IMR-90 (cell line): ENCODE data around the gene TLCD1.

Source experiments
- BHLHE40 ChIP-seq: fragments of 150-350 bp; IDR thresholded peaks from 2 replicates; pipeline ENCODE4 v1.6.1; 2016; ENCODE audit warnings: mild to moderate bottlenecking, low read depth, low read length
- CEBPB ChIP-seq: IDR thresholded peaks from 2 replicates; pipeline ENCODE4 v1.6.1; 2012; ENCODE audit warnings: low read depth, low read length, improper control_type of control experiment
- FOS ChIP-seq: fragments of 150-350 bp; IDR thresholded peaks from 2 replicates; pipeline ENCODE4 v1.6.1; 2016; ENCODE audit warnings: low read depth, low read length
- MAZ ChIP-seq: IDR thresholded peaks from 2 replicates; pipeline ENCODE4 v1.6.1; 2012; ENCODE audit warnings: low read depth, mild to moderate bottlenecking, low read length, improper control_type of control experiment, moderate library complexity, borderline replicate concordance
- MXI1 ChIP-seq: IDR thresholded peaks from 2 replicates; pipeline ENCODE4 v1.6.1; 2012; ENCODE audit warnings: low read depth, mild to moderate bottlenecking, low read length, moderate library complexity, borderline replicate concordance
- POLR2A ChIP-seq: IDR thresholded peaks from 2 replicates; pipeline ENCODE4 v1.6.1; 2012; ENCODE audit warnings: mild to moderate bottlenecking, low read depth, low read length
- RAD21 ChIP-seq: IDR thresholded peaks from 2 replicates; pipeline ENCODE4 v1.6.1; 2012; ENCODE audit warnings: low read length, improper control_type of control experiment
- RCOR1 ChIP-seq: IDR thresholded peaks from 2 replicates; pipeline ENCODE4 v1.6.1; 2012; ENCODE audit warnings: mild to moderate bottlenecking, low read length, improper control_type of control experiment; ENCODE audit not compliant: insufficient replicate concordance
- RFX5 ChIP-seq: IDR thresholded peaks from 2 replicates; pipeline ENCODE4 v1.8.0; 2012; ENCODE audit warnings: low read depth, mild to moderate bottlenecking, low read length, moderate library complexity
- USF2 ChIP-seq: fragments of 150-350 bp; IDR thresholded peaks from 2 replicates; pipeline ENCODE4 v1.6.1; 2017; ENCODE audit warnings: mild to moderate bottlenecking, antibody characterized with exemption, low read length, low read depth
- TF ChIP-seq, protein P1 (sequence below): conservative IDR thresholded peaks from 2 replicates; pipeline ENCODE4 v1.5.1; 2012; ENCODE audit warnings: mild to moderate bottlenecking, low read depth, low read length, improper control_type of control experiment

GRCh38 chr17:28738680-28739384, 12.8 kb upstream of the TLCD1 start:
- TF ChIP-seq, protein P1, sequence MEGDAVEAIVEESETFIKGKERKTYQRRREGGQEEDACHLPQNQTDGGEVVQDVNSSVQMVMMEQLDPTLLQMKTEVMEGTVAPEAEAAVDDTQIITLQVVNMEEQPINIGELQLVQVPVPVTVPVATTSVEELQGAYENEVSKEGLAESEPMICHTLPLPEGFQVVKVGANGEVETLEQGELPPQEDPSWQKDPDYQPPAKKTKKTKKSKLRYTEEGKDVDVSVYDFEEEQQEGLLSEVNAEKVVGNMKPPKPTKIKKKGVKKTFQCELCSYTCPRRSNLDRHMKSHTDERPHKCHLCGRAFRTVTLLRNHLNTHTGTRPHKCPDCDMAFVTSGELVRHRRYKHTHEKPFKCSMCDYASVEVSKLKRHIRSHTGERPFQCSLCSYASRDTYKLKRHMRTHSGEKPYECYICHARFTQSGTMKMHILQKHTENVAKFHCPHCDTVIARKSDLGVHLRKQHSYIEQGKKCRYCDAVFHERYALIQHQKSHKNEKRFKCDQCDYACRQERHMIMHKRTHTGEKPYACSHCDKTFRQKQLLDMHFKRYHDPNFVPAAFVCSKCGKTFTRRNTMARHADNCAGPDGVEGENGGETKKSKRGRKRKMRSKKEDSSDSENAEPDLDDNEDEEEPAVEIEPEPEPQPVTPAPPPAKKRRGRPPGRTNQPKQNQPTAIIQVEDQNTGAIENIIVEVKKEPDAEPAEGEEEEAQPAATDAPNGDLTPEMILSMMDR = no peak
- TF ChIP-seq RAD21 (no peak), RFX5 (no peak), FOS (no peak), MXI1 (no peak), POLR2A (no peak), RCOR1 (no peak), BHLHE40 (no peak), MAZ (no peak), USF2 (no peak), CEBPB (no peak)
